Fibroblast of lung (primary cell): ENCODE measurements around the gene STX11. TPM values are rescaled to one million over a fixed set of nuclear protein-coding genes. Genes with fewer than 3 reads are reported as not detected.

ENCODE experiments used
- DNase-seq, 2 donors: peaks; one replicate each; pipeline versions ENCODE4 v3.0.0 to v3.0.0-alpha.2; 2010; ENCODE audit warnings: low read depth in 2 of 2
- H2AFZ ChIP-seq: 2 replicates; pipeline ENCODE4 v1.5.1; 2012; ENCODE audit warnings: low read length, control low read depth, inconsistent platforms
- H3K27ac ChIP-seq: 2 replicates; pipeline ENCODE4 v1.5.1; 2011; ENCODE audit warnings: low read length, control low read depth; ENCODE audit not compliant: insufficient read depth
- H3K27me3 ChIP-seq: 2 replicates; pipeline ENCODE4 v1.5.1; 2011; ENCODE audit warnings: mild to moderate bottlenecking, low read length; ENCODE audit not compliant: control insufficient read depth, insufficient read depth
- H3K36me3 ChIP-seq: 2 replicates; pipeline ENCODE4 v1.5.1; 2011; ENCODE audit warnings: low read length; ENCODE audit not compliant: control insufficient read depth, insufficient read depth
- H3K4me1 ChIP-seq: 2 replicates; pipeline ENCODE4 v1.5.1; 2011; ENCODE audit warnings: low read length; ENCODE audit not compliant: control insufficient read depth, insufficient read depth; ENCODE audit errors: extremely low read depth
- H3K4me2 ChIP-seq: 2 replicates; pipeline ENCODE4 v1.5.1; 2011; ENCODE audit warnings: low read length, control low read depth; ENCODE audit not compliant: insufficient read depth; ENCODE audit errors: extremely low read depth
- H3K4me3 ChIP-seq, 4 experiments: fragments of 200-600 bp in 1 of 4; sonication (generic) in 1 of 4; replicated peaks in 1 of 4; 2 replicates each; pipeline ENCODE4 v1.5.1; 2011 to 2016; ENCODE audit warnings: low read length in 4 of 4, low read depth in 3 of 4, mild to moderate bottlenecking in 3 of 4, control low read depth in 2 of 4, inconsistent platforms in 1 of 4, mixed read lengths in 1 of 4; ENCODE audit not compliant: insufficient read depth in 1 of 4; ENCODE audit errors: control extremely low read depth in 1 of 4
- H3K79me2 ChIP-seq: 2 replicates; pipeline ENCODE4 v1.5.1; 2012; ENCODE audit warnings: mild to moderate bottlenecking, low read length, inconsistent platforms; ENCODE audit not compliant: control insufficient read depth, insufficient read depth
- H3K9ac ChIP-seq: 2 replicates; pipeline ENCODE4 v1.5.1; 2011; ENCODE audit warnings: mild to moderate bottlenecking, low read length, control low read depth; ENCODE audit not compliant: insufficient read depth
- H3K9me3 ChIP-seq: 2 replicates; pipeline ENCODE4 v1.5.1; 2012; ENCODE audit warnings: low read depth, low read length; ENCODE audit not compliant: control insufficient read depth, insufficient read depth
- H4K20me1 ChIP-seq: 2 replicates; pipeline ENCODE4 v1.5.1; 2011; ENCODE audit warnings: low read length; ENCODE audit not compliant: control insufficient read depth, insufficient read depth; ENCODE audit errors: extremely low read depth
- CTCF ChIP-seq, 2 donors: IDR thresholded peaks in 1 of 2; conservative IDR thresholded peaks in 1 of 2; 1 replicate in 1 of 2; 2 replicates in 1 of 2; pipeline ENCODE4 v1.5.1; 2011 to 2012; ENCODE audit warnings: low read length in 2 of 2, control low read depth in 1 of 2, inconsistent platforms in 1 of 2, low read depth in 1 of 2, mild to moderate bottlenecking in 1 of 2
- EZH2 ChIP-seq: IDR thresholded peaks from 2 replicates; pipeline ENCODE4 v1.5.1; 2012; ENCODE audit warnings: low read length, control low read depth, mild to moderate bottlenecking; ENCODE audit errors: missing control alignments
- polyA plus RNA-seq, 2 donors: library from polyadenylated mRNA; depleted of rRNA in 1 of 2; stranded (reverse) in 1 of 2; unstranded in 1 of 2; fragments of >200 nt; gene quantifications; 2 replicates each; pipeline ENCODE4 v1.2.1, GENCODE V29; 2011 to 2012; ENCODE audit warnings: missing spikeins in 1 of 2
- total RNA-seq: library from RNA; depleted of rRNA; stranded (reverse); fragments of >200 nt; gene quantifications from 2 replicates; pipeline ENCODE4 v1.2.1, GENCODE V29; 2014

The STX11 gene
- total and polyA plus RNA-seq, 2 donors (not counting 1 experiment from before 2014, with no cell fraction given): 0.33 to 6.6 TPM

DNA sequence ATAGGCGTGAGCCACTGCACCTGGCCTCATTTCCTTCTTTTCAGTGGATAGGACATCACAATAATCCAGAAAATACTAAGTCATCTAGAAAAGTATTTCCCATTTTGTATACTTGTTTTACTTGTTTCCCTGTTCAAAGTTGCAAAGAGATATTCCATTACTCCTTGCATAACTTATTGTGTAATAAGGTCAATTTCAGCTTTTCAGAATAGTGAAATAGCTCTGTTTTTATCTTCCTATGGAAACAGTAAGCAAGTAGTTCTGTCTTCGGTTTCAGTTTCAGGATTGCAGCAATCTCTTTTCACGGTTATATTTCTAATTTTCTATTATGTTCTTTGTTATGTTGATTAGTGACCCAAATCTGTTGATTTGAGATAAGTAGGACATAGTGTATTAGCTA lies 6.0 kb downstream of the STX11 start:
- DNase-seq: peak in 1 of 2 donors; percentile 38
- Histone ChIP-seq H3K4me1 (peaks cover 9% of the 10 kb centered on the region), H3K9ac (no peak overlapping the region), H4K20me1 (no peaks in the 10 kb centered on the region), H3K79me2 (no peaks in the 10 kb centered on the region), H3K27me3 (no peaks in the 10 kb centered on the region), H3K27ac (no peak overlapping the region), H3K9me3 (no peaks in the 10 kb centered on the region), H2AFZ (no peak overlapping the region), H3K4me3 (no peak overlapping the region), H3K4me2 (no peak overlapping the region), H3K36me3 (no peaks in the 10 kb centered on the region)
- TF ChIP-seq CTCF (conservative IDR thresholded peaks at IDR 0.05 in 1 of 2, IDR thresholded peaks at IDR 0.05 in 1 of 2; ENCODE audit: low read depth in 1 of 2, low read length in 2 of 2) (no peak), EZH2 (no peak)

DNA sequence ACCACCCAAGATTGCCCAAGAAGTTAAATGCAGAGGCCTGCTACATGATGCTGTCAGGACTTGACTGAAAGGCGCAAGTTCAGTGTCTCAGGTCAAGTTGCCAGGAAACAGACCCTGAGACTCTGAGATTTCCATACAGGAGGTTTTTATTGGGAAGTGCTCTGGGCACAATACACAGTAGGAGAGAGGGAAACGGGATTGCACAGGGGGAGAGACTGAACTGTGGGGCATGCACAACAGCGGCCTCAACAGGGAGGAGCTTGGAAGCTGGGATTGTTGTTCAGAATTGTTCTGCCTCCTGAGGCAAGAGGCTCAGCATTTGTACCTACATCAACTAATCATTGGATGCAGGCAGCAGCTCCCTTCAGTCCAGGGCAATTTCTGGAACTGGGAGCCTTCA lies 6.7 kb downstream of the STX11 start:
- no peak for DNase-seq
- Histone ChIP-seq H3K36me3 (no peaks in the 10 kb centered on the region), H2AFZ (no peak overlapping the region), H3K4me3 (no peak overlapping the region), H3K9ac (no peak overlapping the region), H3K27me3 (no peaks in the 10 kb centered on the region), H3K4me2 (no peak overlapping the region), H4K20me1 (no peaks in the 10 kb centered on the region), H3K9me3 (no peaks in the 10 kb centered on the region), H3K27ac (no peak overlapping the region), H3K4me1 (peaks cover 9% of the 10 kb centered on the region), H3K79me2 (no peaks in the 10 kb centered on the region)
- TF ChIP-seq CTCF (conservative IDR thresholded peaks at IDR 0.05 in 1 of 2, IDR thresholded peaks at IDR 0.05 in 1 of 2; ENCODE audit: low read depth in 1 of 2, low read length in 2 of 2) (no peak), EZH2 (no peak)

DNA sequence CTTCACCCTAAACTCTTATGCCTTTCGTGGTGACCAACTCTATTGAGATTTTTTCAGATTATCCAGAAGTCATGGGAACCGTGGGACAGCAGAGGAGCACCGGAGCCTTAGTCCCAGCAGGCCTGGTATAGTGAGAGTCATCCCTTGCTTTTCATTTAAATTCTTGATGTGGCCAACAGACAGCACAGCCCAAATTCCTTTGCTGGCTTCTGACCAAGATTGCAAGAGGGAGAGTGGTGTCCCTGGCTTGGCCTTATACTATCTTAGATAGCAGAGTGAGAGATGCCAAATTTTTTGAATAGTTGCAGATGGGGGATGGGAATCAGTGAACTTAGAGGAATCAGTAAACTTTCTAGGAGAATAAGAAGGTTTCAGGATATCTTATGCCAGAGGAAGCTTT lies 7.8 kb downstream of the STX11 start:
- Histone ChIP-seq H3K79me2 (no peaks in the 10 kb centered on the region), H3K9me3 (no peaks in the 10 kb centered on the region), H3K4me3 (no peak overlapping the region), H3K4me1 (peaks cover 9% of the 10 kb centered on the region), H3K4me2 (peak overlapping the region; percentile 51), H4K20me1 (no peaks in the 10 kb centered on the region), H3K36me3 (no peaks in the 10 kb centered on the region), H3K27me3 (no peaks in the 10 kb centered on the region), H3K27ac (no peak overlapping the region), H2AFZ (no peak overlapping the region), H3K9ac (no peak overlapping the region)
- TF ChIP-seq EZH2 (no peak), CTCF (conservative IDR thresholded peaks at IDR 0.05 in 1 of 2, IDR thresholded peaks at IDR 0.05 in 1 of 2; ENCODE audit: low read depth in 1 of 2, low read length in 2 of 2) (no peak)
- DNase-seq: peak; percentile 75 to 95
